B cell (primary cell): ENCODE data around the gene TMEM201. TPM values are rescaled to one million over a fixed set of nuclear protein-coding genes. Genes with fewer than 3 reads are reported as not detected.

ENCODE experiments used
- ATAC-seq: fragments of 200-7000 bp; cut with Tn5 transposase; one replicate; pipeline ENCODE4 v1.10.0; 2021; ENCODE audit warnings: low read depth, mild to moderate bottlenecking, moderate number of reproducible peaks, moderate library complexity
- CTCF ChIA-PET: fragments of 350-600 bp; sonication (Branson Sonifier 250); formaldehyde crosslinking; loops from one replicate; lab custom pipeline; 2021; ENCODE audit warnings: antibody characterized with exemption, inconsistent platforms; lab: Charles Lee
- POLR2A ChIA-PET: fragments of 350-600 bp; sonication (Branson Sonifier 250); formaldehyde crosslinking; loops from one replicate; lab custom pipeline; 2021; ENCODE audit warnings: antibody characterized with exemption; lab: Charles Lee
- DNase-seq: peaks from one replicate; pipeline ENCODE4 v3.0.0; 2013
- H2AFZ ChIP-seq: 2 replicates; pipeline ENCODE4 v1.6.1; 2012; ENCODE audit warnings: mild to moderate bottlenecking, low read depth, low read length; ENCODE audit not compliant: insufficient read depth, poor library complexity, severe bottlenecking
- H3K27ac ChIP-seq, 2 donors: 1 replicate in 1 of 2; 2 replicates in 1 of 2; pipeline ENCODE4 v1.5.1; 2012 to 2013; ENCODE audit warnings: low read length in 2 of 2, mild to moderate bottlenecking in 2 of 2, moderate library complexity in 1 of 2
- H3K27me3 ChIP-seq, 4 experiments: fragments of 200-600 bp in 1 of 4; sonication (generic) in 1 of 4; replicated peaks in 1 of 4; 1 replicate in 2 of 4; 2 replicates in 2 of 4; pipeline versions ENCODE4 v1.6.1 to v1.7.0; 2013 to 2016; ENCODE audit warnings: low read length in 3 of 4, mild to moderate bottlenecking in 2 of 4, mixed read lengths in 1 of 4, moderate library complexity in 1 of 4; ENCODE audit not compliant: insufficient read depth in 4 of 4, control insufficient read depth in 3 of 4; ENCODE audit errors: control extremely low read depth in 1 of 4
- H3K36me3 ChIP-seq, 2 experiments: replicated peaks in 1 of 2; 1 replicate in 1 of 2; 2 replicates in 1 of 2; pipeline versions ENCODE4 v1.6.1 to v1.7.1; 2013; ENCODE audit warnings: low read length in 1 of 2; ENCODE audit not compliant: insufficient read depth in 2 of 2, control insufficient read depth in 1 of 2; ENCODE audit errors: control extremely low read depth in 1 of 2, extremely low read depth in 1 of 2
- H3K4me1 ChIP-seq, 2 donors: fragments of 200-600 bp in 1 of 2; sonication (generic) in 1 of 2; 1 replicate in 1 of 2; 2 replicates in 1 of 2; pipeline versions ENCODE4 v1.5.1 to v1.6.1; 2013 to 2017; ENCODE audit warnings: low read length in 2 of 2; ENCODE audit not compliant: control insufficient read depth in 2 of 2, insufficient read depth in 2 of 2
- H3K4me2 ChIP-seq: replicated peaks from 2 replicates; pipeline ENCODE3; 2012; ENCODE audit warnings: mild to moderate bottlenecking, low read depth, low read length; ENCODE audit not compliant: poor library complexity, severe bottlenecking
- H3K4me3 ChIP-seq, 5 experiments: fragments of 200-600 bp in 1 of 5; sonication (generic) in 1 of 5; 1 replicate in 3 of 5; 2 replicates in 2 of 5; pipeline versions ENCODE4 v1.5.1 to v1.7.0; 2011 to 2016; ENCODE audit warnings: low read length in 4 of 5, mild to moderate bottlenecking in 4 of 5, low read depth in 2 of 5, control low read depth in 1 of 5, moderate library complexity in 1 of 5; ENCODE audit not compliant: insufficient read depth in 1 of 5; ENCODE audit errors: control extremely low read depth in 1 of 5, extremely low read depth in 1 of 5
- H3K79me2 ChIP-seq: fragments of 200-600 bp; sonication (generic); one replicate; pipeline ENCODE4 v1.6.0; 2016; ENCODE audit warnings: low read length; ENCODE audit not compliant: control insufficient read depth, insufficient read depth
- H3K9ac ChIP-seq: fragments of 200-600 bp; sonication (generic); 2 replicates; pipeline ENCODE4 v1.6.1; 2017; ENCODE audit warnings: mild to moderate bottlenecking, low read length, moderate library complexity
- H3K9me3 ChIP-seq, 3 donors: one replicate each; pipeline versions ENCODE4 v1.6.1 to v1.7.1; 2013; ENCODE audit warnings: low read length in 2 of 3; ENCODE audit not compliant: control insufficient read depth in 2 of 3, insufficient read depth in 1 of 3; ENCODE audit errors: control extremely low read depth in 1 of 3
- H4K20me1 ChIP-seq: 2 replicates; pipeline ENCODE4 v1.6.0; 2012; ENCODE audit warnings: mild to moderate bottlenecking, low read length; ENCODE audit not compliant: insufficient read depth, control insufficient read depth, poor library complexity, severe bottlenecking
- H3K27ac Mint-ChIP-seq: one replicate; pipeline ENCODE4 v1.8.0; 2021; ENCODE audit warnings: mixed read lengths
- H3K27me3 Mint-ChIP-seq: one replicate; pipeline ENCODE4 v1.8.0; 2021; ENCODE audit warnings: mixed read lengths
- H3K4me1 Mint-ChIP-seq: one replicate; pipeline ENCODE4 v1.8.0; 2021; ENCODE audit warnings: mixed read lengths
- H3K4me3 Mint-ChIP-seq: one replicate; pipeline ENCODE4 v1.8.0; 2021; ENCODE audit warnings: mixed read lengths
- H3K9me3 Mint-ChIP-seq: one replicate; pipeline ENCODE4 v1.8.0; 2022; ENCODE audit warnings: mixed read lengths; ENCODE audit not compliant: insufficient read depth
- CTCF ChIP-seq: fragments of 200-600 bp; IDR thresholded peaks from one replicate; pipeline ENCODE4 v1.8.0; 2022; ENCODE audit warnings: antibody characterized with exemption, mild to moderate bottlenecking
- EZH2 ChIP-seq: IDR thresholded peaks from 2 replicates; pipeline ENCODE4 v1.6.1; 2012; ENCODE audit warnings: borderline replicate concordance, low read depth, mild to moderate bottlenecking, moderate library complexity, low read length; ENCODE audit not compliant: insufficient read depth, poor library complexity, severe bottlenecking
- WGBS: methylation state at CpG from one replicate; pipeline ENCODE4 v1.1.5; 2013; ENCODE audit warnings: missing lambda C conversion rate; ENCODE audit not compliant: insufficient coverage; 5-methylcytosine and 5-hydroxymethylcytosine counted together
- intact Hi-C: fragments of 100-400 bp; cut with micrococcal nuclease; formaldehyde crosslinking; loops from one replicate; pipeline ENCODE4 v1.10.0; 2022
- polyA plus RNA-seq: library from polyadenylated mRNA; depleted of rRNA; stranded (reverse); fragments of >200 nt; gene quantifications from 2 replicates; pipeline ENCODE4 v1.2.3, GENCODE V29; 2012
- total RNA-seq, 2 donors: library from RNA; stranded (reverse); fragments of 120-200 nt in 1 of 2; gene quantifications; 1 replicate in 1 of 2; 2 replicates in 1 of 2; pipeline versions ENCODE4 v1.2.3 to v1.2.4, GENCODE V29; 2013 to 2022

TMEM201 gene
- total and polyA plus RNA-seq, 2 donors (not counting 1 experiment from before 2014, with no cell fraction given) = 6.5 to 9.1 TPM

DNA sequence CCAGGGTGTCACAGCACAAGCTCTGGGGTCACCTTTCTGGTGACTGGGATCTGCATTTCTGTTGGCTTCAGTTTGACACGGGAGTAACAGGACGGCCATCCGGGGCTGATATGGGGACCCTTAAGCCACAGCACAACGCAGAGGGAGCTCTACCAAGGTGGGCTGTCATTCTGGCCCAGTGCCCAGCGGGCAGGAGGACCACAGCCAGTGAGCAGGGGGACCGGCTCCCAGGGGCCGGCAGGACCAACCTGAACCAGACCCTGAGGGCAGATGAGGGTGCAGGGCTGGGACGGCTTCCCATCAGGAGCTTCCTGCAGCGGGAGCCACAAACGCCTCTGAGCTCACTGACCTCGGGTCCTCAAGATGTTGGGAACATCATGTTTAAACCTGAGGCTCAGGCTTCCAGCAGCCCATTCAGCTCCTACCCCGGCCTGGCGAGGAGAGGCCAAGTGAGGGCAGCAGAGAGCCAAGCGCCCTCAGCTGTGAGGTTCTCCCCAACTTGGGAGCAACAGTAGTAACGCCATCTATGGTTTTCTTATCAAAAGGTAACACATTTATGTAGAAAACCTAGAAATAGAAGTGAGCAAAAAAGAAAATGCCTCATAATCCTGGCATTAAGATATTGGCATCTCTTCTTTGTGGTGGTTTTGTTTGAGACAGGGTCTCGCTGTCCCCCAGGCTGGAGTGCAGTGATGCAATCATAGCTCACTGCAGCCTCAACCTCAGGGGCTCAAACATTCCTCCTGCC, 26.8 kb downstream of the TMEM201 start:
- no peaks in the 10 kb centered on the region for H3K9me3 ChIP-seq
- peaks cover 10% of the 10 kb centered on the region for H3K79me2 ChIP-seq
- intact Hi-C loops = loop anchor here (1.0 to 5.0 kb wide), 2 partner anchors 42 to 252 kb away; no protein-coding TSS in a partner anchor
- WGBS = 56% methylated on average over 13 of the region's 16 CpGs
- H3K9ac ChIP-seq = no peak overlapping the region
- DNase-seq (peak; percentile 72), ATAC-seq (peak; percentile 96)
- peaks cover 4 to 9% of the 10 kb centered on the region in 2 donors for H3K4me1 ChIP-seq
- TF ChIP-seq CTCF (peak; percentile 76), EZH2 (no peak)
- CTCF ChIA-PET = interaction anchor here (0.7 to 7.2 kb wide), 51 partner anchors 9 to 813 kb away, joined by 3 to 150 read pairs (median 5); partner anchors contain the start of gene TMEM201
- Mint-ChIP-seq H3K4me1 (peaks cover 2% of the 10 kb centered on the region), H3K4me3 (no peak overlapping the region), H3K27ac (no peak overlapping the region), H3K27me3 (peaks cover 3% of the 10 kb centered on the region), H3K9me3 (no peaks in the 10 kb centered on the region)
- no peaks in the 10 kb centered on the region for H3K27me3 ChIP-seq
- no peak overlapping the region for H2AFZ ChIP-seq
- no peak overlapping the region for H3K4me2 ChIP-seq
- H3K4me3 ChIP-seq = no peak overlapping the region
- no peaks in the 10 kb centered on the region for H4K20me1 ChIP-seq
- no peak overlapping the region for H3K27ac ChIP-seq
- peaks cover 0 to 4% of the 10 kb centered on the region in 2 experiments for H3K36me3 ChIP-seq
- POLR2A ChIA-PET = interaction anchor here (1.0 to 1.1 kb wide), 2 partner anchors 11 to 27 kb away, joined by 3 to 4 read pairs; no protein-coding TSS in a partner anchor
